D721Med (cell line): ENCODE data around the gene PHLDB3.

Experiments
- DNase-seq: peaks from one replicate; pipeline ENCODE4 v3.0.0; 2011; ENCODE audit warnings: low spot score; ENCODE audit not compliant: insufficient read length
- FAIRE-seq: peaks from 2 replicates; lab custom pipeline; 2011; peaks lifted over from hg19 to GRCh38; lab: Jason Lieb, UNC
- TF ChIP-seq, protein P1 (sequence below): IDR thresholded peaks from 2 replicates; pipeline ENCODE4 v1.5.1; 2012; ENCODE audit warnings: mild to moderate bottlenecking, control low read depth; ENCODE audit not compliant: insufficient read depth; ENCODE audit errors: missing control alignments

Gene PHLDB3

DNA sequence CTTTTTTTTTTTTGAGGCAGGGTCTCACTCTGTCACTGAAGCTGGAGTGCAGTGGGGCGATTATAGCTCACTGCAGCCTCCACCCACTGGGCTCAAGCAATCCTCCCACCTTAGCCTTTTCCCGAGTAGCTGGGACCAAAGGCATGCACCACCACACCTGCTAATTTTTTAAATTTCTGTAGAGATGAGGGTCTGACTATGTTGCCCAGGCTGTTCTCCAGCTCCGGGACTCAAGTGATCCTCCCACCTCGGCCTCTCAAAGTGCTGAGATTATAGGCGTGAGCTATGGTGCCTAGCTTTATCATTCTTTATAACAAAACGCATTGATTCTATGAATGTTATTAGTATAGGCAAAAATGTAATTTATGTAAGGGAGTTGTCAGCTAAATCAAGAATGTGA lies 21.3 kb downstream of the PHLDB3 start:
- TF ChIP-seq, protein P1, sequence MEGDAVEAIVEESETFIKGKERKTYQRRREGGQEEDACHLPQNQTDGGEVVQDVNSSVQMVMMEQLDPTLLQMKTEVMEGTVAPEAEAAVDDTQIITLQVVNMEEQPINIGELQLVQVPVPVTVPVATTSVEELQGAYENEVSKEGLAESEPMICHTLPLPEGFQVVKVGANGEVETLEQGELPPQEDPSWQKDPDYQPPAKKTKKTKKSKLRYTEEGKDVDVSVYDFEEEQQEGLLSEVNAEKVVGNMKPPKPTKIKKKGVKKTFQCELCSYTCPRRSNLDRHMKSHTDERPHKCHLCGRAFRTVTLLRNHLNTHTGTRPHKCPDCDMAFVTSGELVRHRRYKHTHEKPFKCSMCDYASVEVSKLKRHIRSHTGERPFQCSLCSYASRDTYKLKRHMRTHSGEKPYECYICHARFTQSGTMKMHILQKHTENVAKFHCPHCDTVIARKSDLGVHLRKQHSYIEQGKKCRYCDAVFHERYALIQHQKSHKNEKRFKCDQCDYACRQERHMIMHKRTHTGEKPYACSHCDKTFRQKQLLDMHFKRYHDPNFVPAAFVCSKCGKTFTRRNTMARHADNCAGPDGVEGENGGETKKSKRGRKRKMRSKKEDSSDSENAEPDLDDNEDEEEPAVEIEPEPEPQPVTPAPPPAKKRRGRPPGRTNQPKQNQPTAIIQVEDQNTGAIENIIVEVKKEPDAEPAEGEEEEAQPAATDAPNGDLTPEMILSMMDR, result no peak
- DNase-seq (no peak), FAIRE-seq (no peak)

DNA sequence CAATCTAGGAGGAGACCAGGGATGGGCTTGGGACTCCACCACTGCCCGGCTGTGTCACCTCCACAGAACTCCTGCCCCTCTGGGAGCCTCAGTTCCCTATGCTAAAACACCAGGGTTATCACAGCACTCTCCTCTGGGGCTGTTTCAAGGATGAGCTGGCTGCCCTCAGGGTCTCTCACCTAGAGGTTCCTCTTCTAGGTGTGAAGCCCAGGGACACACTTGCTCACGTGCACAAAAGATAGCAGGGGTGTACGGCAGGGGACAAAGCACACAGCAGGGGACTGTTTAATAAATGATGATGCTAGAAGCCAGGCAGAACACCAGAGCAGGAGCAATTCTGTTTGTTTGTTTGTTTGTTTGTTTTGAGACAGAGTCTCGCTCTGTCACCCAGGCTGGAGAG lies 22.4 kb downstream of the PHLDB3 start:
- no peak for DNase-seq
- FAIRE-seq, result no peak
- TF ChIP-seq, protein P1, result no peak

DNA sequence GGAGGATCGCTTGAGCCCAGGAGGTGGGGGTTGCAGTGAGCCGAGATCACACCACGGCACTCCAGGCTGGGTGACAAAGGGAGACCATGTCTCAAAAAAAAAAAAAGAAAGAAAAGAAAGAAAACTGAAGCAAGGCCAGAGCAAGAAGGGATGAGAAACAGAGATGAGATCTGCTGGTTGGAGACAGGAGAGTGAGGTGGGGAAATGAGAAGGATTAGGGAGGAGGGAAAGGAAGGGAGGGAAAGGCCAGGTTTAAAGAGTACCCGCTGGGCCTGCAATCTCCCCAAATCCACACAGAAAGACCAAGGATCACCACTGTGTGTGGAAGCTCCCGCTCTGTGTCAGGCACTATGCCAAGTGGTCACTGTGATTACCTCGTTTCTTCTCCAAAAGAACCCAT lies 22.8 kb downstream of the PHLDB3 start:
- DNase-seq (no peak), FAIRE-seq (no peak)
- TF ChIP-seq, protein P1, result no peak

DNA sequence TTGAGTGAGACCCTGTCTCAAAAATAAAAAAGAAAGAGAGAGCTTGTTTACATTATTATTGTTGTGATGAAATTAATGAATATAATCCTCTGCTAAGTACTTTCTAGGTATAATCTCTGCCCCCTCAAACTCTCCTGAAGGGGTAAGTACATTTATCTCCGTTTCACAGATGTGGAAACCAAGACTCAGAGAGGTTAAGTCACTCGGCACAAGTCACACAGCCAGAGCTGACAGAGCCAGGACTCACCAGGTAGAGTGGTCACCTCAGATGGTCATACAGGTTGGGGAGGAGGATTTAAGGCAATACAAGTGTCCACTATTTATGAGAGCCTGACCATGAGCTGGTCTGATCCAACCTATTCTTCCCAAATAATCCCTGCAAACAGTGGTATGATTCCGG lies 24.0 kb downstream of the PHLDB3 start:
- TF ChIP-seq, protein P1, result no peak
- DNase-seq (no peak), FAIRE-seq (no peak)

DNA sequence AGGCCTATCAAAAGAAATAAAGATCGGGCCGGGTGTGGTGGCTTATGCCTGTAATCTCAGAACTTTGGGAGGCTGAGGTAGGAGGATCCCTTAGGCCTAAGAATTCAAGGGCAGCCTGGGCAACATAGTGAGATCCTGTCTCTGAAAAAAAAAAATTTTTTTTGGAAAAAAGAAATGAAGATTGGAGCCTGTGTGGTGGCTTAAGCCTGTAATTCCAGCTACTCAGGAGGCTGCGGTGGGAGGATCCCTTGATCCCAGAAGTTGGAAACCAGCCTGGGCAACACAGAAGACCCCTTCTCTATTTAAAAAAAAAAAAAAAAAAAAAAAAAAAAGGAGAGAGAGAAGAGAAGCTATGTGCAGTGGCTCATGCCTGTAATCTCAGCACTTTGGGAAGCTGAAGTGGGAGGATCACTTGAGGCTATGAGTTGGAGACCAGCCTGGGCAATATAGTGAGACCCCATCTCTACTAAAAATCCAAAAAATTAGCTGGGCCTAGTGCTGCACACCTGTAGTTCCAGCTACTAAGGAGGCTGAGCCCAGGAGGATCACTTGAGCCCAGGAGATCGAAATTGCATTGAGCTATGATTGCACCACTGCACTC lies 24.5 kb downstream of the PHLDB3 start:
- TF ChIP-seq, protein P1, result no peak
- FAIRE-seq (no peak), DNase-seq (no peak)

DNA sequence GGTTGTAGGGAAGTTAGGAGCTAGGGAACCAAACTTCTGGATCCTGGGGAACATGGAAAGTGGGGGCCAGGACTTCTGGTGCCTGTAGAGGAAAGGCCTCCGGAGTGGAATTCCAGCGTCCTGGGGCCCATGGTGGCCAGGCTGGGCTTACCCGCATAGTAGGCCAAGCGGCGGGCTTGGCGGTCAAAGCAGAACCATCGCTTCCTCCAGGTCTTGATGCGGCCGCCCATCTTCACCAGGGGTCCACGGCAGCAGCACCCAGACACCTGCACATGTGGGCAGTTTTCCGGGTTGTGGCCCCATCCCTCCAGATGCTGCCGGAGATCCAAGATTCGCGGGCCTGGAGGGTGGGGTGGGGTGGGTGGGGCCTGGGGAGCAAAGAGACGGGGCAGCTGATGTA lies 25.3 kb downstream of the PHLDB3 start:
- no peak for DNase-seq
- TF ChIP-seq, protein P1, result no peak
- FAIRE-seq, result no peak

DNA sequence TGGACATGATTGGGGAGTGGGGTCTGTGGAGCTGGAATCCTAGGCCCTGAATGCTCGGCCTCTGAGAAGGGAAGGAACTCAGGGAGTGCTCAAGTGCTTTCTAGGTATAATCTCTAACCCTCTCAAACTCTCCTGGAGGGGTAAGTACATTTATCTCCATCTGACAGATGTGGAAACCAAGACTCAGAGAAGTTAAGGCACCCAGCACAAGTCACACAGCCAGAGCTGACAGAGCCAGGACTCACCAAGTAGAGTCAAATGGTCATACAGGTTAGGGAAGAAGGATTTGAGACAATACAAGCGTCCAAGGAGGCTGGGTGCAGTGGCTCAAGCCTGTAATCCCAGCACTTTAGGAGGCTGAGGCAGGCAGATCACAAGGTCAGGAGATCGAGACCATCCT lies 26.2 kb downstream of the PHLDB3 start:
- DNase-seq (no peak), FAIRE-seq (no peak)
- TF ChIP-seq, protein P1, result no peak
